Neural crest cell (in vitro differentiated cells): ENCODE data around the gene NMNAT3. TPM values are rescaled to one million over a fixed set of nuclear protein-coding genes. Genes with fewer than 3 reads are reported as not detected.
"Not testable (repeated sequence)": the region's sequence is repeated elsewhere in the genome, so short reads cannot be mapped to it uniquely, and the experiment has no call there.

ENCODE experiments used
- DNase-seq: peaks from one replicate; pipeline ENCODE4 v3.0.0; 2021; ENCODE audit warnings: low read depth, mixed read lengths, low spot score
- H3K27ac Mint-ChIP-seq: one replicate; pipeline ENCODE4 v1.8.0; 2021; ENCODE audit warnings: mild to moderate bottlenecking, mixed read lengths; ENCODE audit not compliant: unreplicated experiment
- H3K27me3 Mint-ChIP-seq: 2 replicates; pipeline ENCODE4 v1.8.0; 2021; ENCODE audit warnings: low read depth, mild to moderate bottlenecking, mixed read lengths
- H3K36me3 Mint-ChIP-seq: 2 replicates; pipeline ENCODE4 v1.8.0; 2021; ENCODE audit warnings: low read depth, mild to moderate bottlenecking, mixed read lengths
- H3K4me1 Mint-ChIP-seq: 2 replicates; pipeline ENCODE4 v1.8.0; 2021; ENCODE audit warnings: mixed read lengths
- H3K4me3 Mint-ChIP-seq: one replicate; pipeline ENCODE4 v1.8.0; 2021; ENCODE audit warnings: mild to moderate bottlenecking, mixed read lengths
- H3K9me3 Mint-ChIP-seq: 2 replicates; pipeline ENCODE4 v1.8.0; 2021; ENCODE audit warnings: mixed read lengths
- CTCF ChIP-seq: fragments of 200-600 bp; sonication (generic); conservative IDR thresholded peaks from 2 replicates; pipeline ENCODE4 v1.5.0; 2021; ENCODE audit warnings: antibody characterized with exemption, mild to moderate bottlenecking
- total RNA-seq: library from RNA; stranded (reverse); gene quantifications from 2 replicates; pipeline ENCODE4 v1.2.1, GENCODE V29; 2021

The NMNAT3 gene
- total RNA-seq, 1 donor from 2014 or later, result 2.5 TPM

- TF ChIP-seq CTCF, result no peak
- no peak overlapping the region for H3K4me3 Mint-ChIP-seq
- DNase-seq, result no peak
- no peaks in the 10 kb centered on the region for H3K27me3 Mint-ChIP-seq
- no peaks in the 10 kb centered on the region for H3K9me3 Mint-ChIP-seq
- no peaks in the 10 kb centered on the region for H3K36me3 Mint-ChIP-seq
- no peak overlapping the region for H3K27ac Mint-ChIP-seq
- H3K4me1 Mint-ChIP-seq, result no peaks in the 10 kb centered on the region
These were observed 75.8 kb downstream of the NMNAT3 start for GRCh38 chr3:139602003-139602402.

GRCh38 chr3:139601191-139601961 is 76.4 kb downstream of the NMNAT3 start:
- no peak for DNase-seq
- no peaks in the 10 kb centered on the region for H3K9me3 Mint-ChIP-seq
- no peak overlapping the region for H3K4me3 Mint-ChIP-seq
- TF ChIP-seq CTCF, result no peak
- H3K27me3 Mint-ChIP-seq, result no peaks in the 10 kb centered on the region
- H3K27ac Mint-ChIP-seq, result no peak overlapping the region
- no peaks in the 10 kb centered on the region for H3K4me1 Mint-ChIP-seq
- no peaks in the 10 kb centered on the region for H3K36me3 Mint-ChIP-seq

GRCh38 chr3:139597947-139598346 is 79.8 kb downstream of the NMNAT3 start:
- Mint-ChIP-seq H3K4me1 (no peaks in the 10 kb centered on the region), H3K27me3 (no peaks in the 10 kb centered on the region), H3K9me3 (no peaks in the 10 kb centered on the region), H3K4me3 (no peak overlapping the region), H3K27ac (no peak overlapping the region), H3K36me3 (no peaks in the 10 kb centered on the region)
- no peak for DNase-seq
- TF ChIP-seq CTCF, result no peak

GRCh38 chr3:139591186-139591585 is 86.6 kb downstream of the NMNAT3 start:
- not testable (repeated sequence) for H3K27ac Mint-ChIP-seq, H3K27me3 Mint-ChIP-seq, H3K9me3 Mint-ChIP-seq, H3K4me1 Mint-ChIP-seq, H3K36me3 Mint-ChIP-seq, DNase-seq, H3K4me3 Mint-ChIP-seq

- DNase-seq, result no peak
- Mint-ChIP-seq H3K27me3 (no peaks in the 10 kb centered on the region), H3K36me3 (peaks cover 3% of the 10 kb centered on the region), H3K4me1 (no peaks in the 10 kb centered on the region), H3K27ac (no peak overlapping the region), H3K4me3 (no peak overlapping the region), H3K9me3 (no peaks in the 10 kb centered on the region)
- TF ChIP-seq CTCF, result no peak
These were observed 89.3 kb downstream of the NMNAT3 start for GRCh38 chr3:139588450-139588849.

- Mint-ChIP-seq H3K9me3 (no peaks in the 10 kb centered on the region), H3K4me1 (no peaks in the 10 kb centered on the region), H3K27ac (no peak overlapping the region), H3K4me3 (no peak overlapping the region), H3K27me3 (no peaks in the 10 kb centered on the region), H3K36me3 (peaks cover 3% of the 10 kb centered on the region)
- DNase-seq, result no peak
- TF ChIP-seq CTCF, result no peak
These were observed 90.0 kb downstream of the NMNAT3 start for GRCh38 chr3:139587797-139588196.
